Measurements from ENCODE around the gene CARD19.

CARD19 gene

DNA sequence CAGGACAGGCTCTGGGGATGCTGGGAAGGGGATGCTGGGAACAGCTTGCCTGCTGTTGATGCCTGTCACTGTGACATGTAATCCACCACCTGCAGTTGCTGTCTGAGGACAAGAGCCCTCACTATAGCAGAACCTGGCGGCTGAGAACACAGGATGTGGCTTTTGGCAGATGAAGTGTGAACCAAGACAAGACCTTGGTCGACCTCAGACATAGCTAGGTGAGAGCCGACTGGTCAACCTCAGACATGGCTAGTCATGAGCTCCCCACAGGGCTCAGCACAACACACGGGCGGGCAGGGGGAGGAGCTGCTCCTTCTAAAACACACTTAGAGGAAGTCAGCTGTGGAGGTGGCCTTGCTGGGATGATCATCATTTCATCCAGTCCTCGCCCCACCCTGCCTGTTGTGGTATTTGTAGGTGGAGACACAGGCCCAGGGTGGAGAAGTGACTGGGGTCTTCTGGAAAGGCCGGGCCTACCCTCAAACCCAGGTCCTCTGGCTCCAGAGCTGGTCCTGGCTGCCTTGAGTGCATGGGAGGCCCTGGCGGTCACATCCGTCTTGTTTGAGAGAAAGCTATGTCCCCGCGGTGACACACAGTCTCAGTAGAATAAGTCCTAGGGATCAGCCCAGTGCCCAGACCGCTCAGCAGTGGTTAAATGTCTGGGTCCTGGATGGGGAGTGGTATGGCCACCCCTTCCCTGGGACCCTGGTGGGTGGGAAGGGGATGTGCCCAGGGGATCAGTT, 31.5 kb upstream of the CARD19 start:
- peak; percentile 72 for DNase-seq (ENCODE audit: low read depth, low spot score)

DNA sequence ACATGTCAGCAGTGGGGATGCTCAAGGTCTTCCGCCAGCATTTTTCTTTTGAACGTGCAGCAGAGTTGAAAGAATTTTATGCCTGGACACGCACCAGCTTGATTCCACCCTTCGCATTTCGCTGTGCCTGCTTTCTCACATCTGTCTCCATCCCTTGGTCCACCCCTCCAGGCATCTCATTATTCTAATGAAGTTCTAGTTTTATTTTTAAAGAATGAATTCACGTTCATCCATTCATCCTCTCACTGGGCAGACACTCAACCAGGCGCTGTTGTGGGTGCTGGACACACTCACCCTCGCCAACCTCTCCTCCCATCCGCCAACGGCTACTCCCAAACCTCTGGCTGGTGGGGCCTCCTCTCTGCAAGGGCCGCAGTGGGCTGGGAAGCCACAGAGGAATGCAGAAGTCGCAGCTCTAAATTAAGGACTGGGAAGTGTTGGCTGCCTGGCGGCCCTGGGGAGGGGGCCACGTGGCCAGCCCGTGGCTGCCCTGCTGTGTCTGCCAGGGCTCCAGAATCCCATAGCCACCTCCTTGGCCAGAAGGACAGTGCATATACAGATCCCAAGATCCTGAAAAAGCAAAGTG, 30.8 kb upstream of the CARD19 start:
- no peak for DNase-seq (ENCODE audit: low read depth, low spot score)

DNA sequence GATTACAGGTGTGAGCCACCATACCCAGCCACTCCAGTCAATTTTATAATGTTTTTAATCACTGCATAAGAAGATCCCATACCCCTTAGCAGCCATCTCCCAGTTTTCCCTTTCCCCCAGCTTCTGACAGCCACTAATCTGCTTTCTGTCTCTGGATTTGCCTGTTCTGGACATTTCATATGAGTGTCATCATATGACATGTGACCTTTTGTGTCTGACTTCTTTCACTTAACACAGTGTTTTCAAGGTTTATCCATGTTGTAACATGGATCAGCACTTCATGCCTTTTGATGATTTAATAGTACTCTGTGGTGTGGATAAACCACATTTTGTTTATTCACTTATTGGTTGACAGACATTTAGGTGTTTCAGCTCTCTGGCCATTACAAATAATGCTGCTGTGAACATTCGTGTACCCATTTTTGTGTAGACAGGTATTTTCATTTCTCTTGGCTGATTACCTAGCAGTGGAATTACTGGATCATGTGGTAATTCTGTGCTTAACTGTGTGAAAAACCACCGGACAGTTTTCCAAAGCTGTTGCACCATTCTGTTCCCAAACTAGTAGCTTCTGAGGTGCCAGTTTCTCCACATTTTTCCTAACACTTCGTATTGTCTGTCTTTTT, 28.9 kb upstream of the CARD19 start:
- no peak for DNase-seq (ENCODE audit: low read depth, low spot score)

DNA sequence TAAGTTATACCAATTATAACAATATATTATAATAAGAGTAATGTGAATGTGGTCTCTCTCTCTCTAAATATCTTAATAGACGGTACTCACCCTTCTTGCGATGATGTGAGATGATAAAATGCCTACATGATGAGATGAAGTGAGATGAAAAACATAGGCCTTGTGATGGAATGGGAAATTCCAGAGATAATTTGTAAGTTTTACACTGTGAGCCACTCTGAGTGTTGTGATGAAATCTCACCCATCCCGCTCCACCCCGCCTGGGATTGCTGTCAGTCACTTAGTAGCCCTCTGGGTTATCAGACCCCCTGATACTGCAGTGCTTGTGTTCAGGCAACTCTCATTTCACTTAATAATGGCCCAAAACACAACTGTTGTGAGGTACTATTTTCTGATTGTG, 27.1 kb upstream of the CARD19 start:
- no peak for DNase-seq (ENCODE audit: low read depth, low spot score)

DNA sequence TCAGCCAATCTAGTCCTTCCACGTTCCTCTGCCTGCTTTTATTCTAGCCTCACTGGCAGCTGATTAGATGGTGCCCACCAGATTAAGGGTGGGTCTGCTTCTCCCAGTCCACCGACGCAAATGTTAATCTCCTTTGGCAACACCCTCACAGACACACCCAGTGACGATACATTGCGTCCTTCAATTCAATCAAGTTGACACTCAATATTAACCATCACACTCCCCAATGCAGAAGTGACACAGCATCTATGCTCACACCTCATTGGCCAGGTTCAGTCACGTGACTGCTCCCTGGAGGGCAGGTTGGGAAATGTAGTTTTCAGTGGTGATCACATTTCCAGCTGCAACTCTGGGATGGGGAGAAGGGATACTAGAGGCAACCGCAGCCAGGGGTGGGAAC, 24.6 kb upstream of the CARD19 start:
- no peak for DNase-seq (ENCODE audit: low read depth, low spot score)

DNA sequence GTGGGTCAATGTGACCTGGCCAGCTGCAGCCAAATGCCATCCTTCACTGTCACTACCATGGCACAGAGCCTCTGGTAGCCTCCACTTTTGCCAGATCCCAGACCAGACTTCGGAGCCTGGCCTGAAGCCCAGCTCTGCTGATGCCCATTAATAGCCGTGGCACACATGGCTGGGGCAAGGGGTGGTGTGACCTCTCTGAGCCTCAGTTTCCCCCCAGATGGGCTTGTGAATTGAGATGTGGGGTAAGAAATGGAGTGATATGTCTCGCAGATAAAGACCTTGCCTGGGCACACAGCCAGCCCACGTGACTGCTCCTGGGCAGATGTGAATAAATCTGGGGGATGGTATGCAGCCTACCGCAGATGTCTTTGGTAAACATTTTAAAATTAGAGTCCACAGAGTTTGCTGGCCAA, 23.6 kb upstream of the CARD19 start:
- no peak for DNase-seq (ENCODE audit: low read depth, low spot score)

DNA sequence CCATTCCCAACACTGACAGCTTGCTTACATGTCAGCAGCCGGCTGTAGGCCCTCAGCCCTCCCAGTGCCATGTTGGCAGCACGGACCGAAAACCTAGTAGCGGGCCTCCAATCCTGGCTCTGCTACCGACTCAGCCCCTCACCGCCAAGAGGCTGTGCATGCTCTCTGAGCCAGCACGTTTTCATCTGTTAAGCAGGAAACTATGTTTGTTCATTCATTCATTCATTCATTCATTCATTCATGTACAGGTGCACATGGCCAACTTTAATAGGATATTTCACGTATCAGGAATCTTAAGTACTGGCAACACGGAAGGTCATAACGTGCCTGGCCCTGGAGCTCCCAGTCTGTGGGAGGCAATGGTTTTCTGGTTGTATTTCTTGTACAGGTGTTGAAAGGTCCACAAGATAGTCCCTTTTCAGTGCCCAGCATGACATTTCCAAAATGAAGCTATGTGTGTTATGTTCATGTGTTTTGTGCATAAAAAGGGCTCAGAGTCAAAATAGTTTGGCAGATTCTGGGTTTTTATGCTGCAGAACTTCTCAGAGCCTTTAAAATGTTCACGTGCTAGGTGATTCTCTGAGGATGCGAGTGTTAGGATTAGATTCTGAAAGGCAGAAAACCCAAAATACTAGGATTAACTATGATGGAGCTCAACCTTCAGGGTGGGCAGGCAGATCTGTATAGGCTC, 19.8 kb upstream of the CARD19 start:
- DNase-seq (ENCODE audit: low read depth, low spot score): no peak

DNA sequence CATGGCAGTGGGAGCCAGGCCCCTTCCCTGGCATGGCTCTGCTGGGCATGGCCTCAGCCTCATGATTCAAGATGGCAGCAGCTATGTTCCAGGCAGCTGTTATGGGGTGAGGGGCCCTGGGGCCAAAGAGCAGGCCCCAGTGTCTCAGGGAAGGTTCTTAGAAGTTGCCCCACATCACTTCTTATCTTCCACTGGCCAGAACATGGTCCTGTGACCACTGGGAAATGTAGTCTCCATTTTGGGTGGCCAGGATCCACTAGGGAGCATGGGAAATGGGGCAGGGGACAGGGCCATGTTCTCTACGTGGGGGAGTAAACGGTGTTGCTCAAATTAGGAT, 19.3 kb upstream of the CARD19 start:
- no peak for DNase-seq (ENCODE audit: low read depth, low spot score)

DNA sequence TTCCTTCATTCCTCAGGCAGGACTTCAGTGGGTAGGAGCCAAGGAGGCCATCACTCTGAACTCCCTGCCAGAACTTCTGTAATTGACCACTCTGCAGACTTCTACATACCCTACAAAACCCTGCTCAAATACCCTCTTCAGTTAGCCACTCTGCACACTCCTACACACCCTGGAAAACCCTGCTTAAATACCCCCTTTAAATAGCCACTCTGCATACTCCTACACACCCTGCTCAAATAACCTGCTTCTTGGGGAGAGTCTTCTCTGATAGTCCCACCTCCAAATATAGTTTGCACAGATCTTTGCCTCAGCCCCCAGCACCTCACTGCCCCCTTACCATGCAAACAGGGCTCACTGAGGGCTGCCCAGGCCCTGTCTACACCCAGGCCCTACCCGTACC, 18.6 kb upstream of the CARD19 start:
- DNase-seq (ENCODE audit: low read depth, low spot score): no peak

DNA sequence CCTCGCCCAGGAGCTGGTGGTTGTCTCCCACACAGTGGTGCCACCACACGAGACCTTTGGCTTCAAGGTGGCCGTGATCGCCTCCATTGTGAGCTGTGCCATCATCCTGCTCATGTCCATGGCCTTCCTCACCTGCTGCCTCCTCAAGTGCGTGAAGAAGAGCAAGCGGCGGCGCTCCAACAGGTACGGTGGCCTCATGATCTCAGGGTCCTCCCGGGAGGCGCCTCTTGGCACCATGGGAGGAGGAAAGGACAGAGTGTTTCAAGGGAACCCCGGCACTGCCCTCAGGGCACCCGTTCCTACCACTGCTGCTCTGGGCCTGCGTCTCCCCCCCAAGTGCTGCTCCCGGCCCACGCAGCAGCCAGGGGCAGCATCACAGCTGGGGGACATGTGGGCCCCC, 18.2 kb upstream of the CARD19 start:
- DNase-seq (ENCODE audit: low read depth, low spot score): no peak

DNA sequence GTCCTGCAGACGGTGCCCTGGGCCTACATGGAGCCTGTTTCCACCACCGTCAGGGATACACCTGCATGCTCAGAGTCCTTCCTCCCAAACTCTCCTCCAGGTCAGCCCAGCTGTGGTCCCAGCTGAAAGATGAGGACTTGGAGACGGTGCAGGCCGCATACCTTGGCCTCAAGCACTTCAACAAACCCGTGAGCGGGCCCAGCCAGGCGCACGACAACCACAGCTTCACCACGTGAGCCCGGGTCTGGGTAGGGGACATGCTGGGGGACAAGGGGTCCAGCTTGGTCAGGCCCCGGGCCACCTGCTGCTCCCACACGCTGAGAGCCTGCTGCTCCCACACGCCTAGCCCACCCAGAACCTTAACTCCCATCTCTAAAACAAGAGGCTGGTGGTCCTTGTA, 16.6 kb upstream of the CARD19 start:
- DNase-seq (ENCODE audit: low read depth, low spot score): no peak

DNA sequence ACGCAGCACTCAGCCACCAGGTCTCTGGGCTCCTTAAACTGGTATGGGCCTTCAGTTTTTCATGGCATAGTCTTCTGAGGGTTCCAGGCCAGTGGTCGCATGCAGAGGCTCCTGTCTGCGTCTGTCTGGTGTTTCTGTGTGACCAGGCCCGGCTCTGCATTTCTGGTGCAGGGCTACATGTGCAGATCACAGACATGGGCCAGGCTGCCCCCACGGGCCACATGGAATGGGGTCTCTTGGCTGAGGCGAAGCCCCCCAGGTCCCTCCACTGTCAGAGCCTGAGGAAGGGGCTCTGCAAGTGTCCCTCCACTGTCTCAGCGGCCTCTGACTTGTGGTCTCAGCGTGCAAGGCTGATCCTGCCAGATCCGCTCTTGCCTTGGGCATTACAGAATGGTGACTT, 15.6 kb upstream of the CARD19 start:
- no peak for DNase-seq (ENCODE audit: low read depth, low spot score)

DNA sequence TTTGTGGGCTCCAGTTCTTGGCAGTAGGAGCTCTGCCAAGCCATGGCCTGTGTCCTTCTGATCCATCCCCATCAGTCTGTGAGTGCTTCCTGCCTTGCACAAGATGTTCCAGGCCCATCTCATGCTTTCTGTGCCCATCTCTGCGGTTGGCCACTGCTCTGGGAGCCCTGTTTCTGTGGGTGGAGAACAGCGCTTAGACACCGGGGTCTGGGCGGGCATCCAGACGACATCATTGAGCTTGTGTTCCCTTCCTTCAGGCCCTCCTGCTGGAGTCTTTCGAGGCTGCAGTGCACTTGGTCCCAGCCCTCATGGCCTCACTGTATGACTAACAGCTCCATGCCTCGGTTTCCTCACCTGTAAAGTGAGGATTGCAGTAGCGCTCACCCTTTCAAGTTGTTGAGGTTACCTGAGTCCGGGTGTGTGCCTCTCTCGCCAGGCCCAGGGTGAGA, 14.9 kb upstream of the CARD19 start:
- no peak for DNase-seq (ENCODE audit: low read depth, low spot score)

DNA sequence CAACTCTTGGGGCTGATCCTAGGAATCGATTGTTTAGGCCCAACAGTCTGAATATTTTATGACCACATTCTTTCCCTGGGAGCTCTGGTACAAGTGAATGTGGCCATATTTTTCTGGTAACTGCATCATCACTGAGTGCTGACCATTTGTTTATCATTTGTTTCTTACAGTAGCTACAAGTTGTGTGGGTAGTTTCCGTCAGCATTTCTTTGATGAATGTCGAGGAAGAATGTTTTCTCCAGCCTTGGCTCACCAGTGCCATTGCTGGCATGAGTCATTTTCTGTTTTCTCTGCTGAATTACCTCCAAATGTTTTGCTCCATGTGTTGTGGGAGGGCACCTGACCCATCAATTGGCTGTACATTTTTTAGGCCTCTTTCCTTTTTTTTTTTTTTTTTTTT, 14.1 kb upstream of the CARD19 start:
- no peak for DNase-seq (ENCODE audit: low read depth, low spot score)

DNA sequence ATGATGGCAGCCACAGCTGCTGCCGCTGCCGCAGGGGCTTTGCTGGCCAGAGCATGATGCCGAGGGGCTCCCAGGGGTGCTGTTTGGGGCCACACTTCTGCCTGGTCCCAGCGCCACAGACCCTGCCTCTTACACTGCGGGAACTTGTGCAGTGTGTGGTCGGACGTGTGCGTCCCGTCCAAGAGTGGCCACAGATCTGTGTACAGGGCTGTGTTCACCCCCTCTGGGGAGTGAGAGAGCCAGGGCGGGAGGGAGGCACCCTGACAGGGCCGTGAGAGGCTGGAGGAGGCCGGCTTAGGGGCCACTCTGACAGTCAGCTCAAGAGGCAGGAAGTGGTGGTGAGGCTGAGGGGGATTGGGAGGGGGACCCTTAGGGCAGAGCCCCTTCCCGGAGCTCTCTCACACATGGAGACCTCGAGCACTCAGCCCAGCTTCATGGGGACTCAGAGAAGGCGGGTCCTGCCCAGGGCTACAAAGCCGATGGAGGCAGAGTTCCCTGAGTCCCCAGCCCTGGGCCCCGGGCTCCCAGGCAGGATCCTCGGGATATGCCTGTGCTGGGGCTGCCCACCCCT, 13.1 kb upstream of the CARD19 start:
- DNase-seq (ENCODE audit: low read depth, low spot score): no peak

DNA sequence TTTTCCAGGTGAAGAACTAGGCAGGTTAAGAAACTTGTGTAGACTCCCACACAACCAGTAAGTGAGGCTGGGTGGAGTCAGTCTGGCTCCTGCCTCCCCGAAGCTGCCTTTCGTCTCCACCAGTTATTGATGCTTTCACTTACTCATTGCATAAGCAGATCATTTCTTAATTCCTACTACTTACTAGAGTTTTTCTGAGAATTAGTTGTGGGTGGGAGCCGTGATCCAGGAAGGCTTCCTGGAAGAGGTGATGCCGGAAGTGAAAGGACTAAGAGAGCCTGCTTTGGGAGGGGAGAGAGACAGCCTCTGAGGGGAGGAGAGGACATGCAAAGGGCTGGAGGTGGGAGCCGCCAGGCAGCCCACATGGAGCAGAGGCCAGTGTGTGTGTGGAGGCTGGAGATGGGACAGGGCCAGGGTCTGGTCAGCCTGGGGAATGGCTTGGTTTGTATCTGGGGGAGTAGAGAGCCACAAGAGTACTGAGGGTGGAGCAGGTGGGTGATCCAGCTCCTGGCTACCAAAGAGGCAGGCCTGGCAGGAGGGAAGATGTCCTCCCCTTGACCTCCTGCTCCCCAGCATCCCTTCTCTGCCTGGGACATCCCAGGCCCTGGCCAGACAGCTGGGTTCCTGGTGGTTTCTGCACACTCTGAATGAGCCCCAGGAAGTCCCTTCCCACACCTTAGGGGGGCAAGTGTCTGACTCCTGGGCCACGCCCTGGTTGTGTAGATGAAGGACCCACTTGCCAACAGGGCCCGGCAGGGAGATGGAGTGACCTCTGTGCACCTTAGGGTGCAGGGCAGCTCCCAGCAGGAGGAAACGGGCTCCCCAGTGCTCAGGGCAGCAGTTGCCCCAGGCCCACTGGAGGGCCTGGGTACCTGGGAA, 12.2 kb upstream of the CARD19 start:
- DNase-seq (ENCODE audit: low read depth, low spot score): no peak

DNA sequence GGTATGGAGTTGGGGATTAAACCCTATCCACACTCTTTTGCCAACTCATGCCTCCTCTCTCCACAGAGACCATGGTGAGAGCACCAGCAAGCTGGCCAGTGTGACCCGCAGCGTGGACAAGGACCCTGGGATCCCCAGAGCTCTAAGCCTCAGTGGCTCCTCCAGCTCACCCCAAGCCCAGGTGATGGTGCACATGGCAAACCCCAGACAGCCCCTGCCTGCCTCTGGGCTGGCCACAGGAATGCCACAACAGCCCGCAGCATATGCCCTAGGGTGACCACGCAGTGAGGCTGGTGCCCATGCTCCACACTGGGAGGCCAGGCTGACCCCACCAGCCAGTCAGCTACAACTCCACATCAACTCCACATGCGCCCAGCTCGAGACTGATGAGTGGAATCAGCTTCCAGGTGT, 11.5 kb upstream of the CARD19 start:
- DNase-seq (ENCODE audit: low read depth, low spot score): no peak

DNA sequence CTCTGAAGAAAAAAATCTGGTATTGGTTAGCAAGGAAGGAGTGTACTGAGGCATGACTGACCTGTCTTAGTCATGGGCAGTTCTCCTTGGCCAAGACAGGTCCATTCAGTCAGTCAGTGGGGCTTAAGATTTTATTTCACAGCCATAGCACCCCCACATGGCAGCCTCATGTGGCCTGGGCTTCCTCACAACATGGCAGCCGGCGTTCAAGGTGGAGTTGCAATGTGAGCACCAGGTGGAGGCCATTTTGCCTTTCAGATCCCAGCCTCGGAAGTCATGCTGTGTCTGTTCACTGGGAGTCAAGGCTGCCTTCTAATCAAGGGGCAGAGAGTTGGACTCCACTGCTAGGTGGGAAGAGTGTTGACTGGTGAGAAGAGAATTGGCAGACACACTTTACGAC, 10.3 kb upstream of the CARD19 start:
- no peak for DNase-seq (ENCODE audit: low read depth, low spot score)

DNA sequence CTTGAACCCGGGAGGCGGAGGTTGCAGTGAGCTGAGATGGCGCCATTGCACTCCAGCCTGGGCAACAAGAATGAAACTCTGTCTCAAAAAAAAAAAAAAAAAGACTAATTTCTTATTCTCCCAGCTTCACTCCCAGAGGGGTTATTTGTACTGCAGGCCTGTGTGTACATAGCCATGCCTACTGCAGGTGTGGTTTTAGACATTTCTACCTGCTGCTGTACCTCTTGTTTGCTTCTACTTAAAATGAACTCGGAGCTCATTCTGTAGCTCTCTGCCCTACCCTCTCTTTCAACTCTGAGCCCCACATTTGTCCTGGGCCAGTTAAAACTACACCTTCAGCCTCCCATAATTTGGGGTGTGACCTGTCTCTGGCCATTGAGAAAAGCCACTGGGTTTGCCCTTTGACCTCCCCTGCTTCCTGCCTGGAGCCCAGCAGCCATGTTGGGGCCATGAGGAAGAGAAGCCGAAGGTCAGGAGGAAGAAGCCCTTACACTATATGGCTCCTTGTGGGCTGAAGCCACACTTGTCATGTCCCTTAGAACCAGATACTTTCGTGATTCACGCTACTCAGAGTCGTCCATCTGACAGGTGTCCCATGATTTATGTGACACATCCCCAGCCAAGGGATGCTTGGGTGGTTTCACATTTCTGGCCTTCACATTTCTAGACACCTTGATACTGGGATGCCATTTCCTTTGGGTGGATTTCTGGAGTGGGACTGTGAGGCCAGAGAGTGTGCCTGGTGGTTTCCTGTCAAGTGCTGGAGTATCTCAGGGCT, 9.4 kb upstream of the CARD19 start:
- no peak for DNase-seq (ENCODE audit: low read depth, low spot score)

DNA sequence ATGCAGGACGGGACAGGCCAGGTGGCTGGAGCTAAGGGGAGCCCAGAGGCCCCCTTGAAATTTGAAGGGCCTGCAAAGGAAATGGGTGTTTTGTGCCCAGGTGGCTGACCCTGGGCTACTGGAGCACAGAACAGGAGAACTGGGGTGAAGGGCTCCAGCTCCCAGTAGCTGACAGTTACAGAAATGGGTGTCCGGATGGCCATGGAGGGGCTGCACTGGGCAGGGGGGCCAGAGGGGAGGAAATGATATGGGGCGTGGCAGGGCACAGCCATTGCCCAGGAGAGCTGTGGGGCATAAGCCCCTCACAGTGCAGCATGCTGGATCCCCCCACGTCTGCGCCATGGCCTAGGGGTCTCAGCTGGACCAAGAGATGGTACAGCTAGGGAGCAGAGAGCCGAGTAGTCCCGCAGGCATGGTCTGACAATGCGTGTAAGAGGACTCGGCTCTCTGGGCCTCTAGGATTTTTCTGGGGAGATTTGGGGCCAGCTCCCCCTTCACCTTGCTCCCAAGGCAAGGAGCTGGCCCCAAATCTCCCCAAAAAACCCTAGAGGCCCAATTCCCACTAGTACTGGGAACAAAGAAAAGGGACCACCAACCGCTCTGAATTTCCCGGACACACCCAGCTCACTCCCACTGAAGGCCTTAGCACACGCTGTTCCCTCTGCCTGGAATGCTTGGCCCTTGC, 7.9 kb upstream of the CARD19 start:
- no peak for DNase-seq (ENCODE audit: low read depth, low spot score)

Data from activated CD4-positive, CD25-positive, alpha-beta regulatory T cell treated with anti-CD3 and anti-CD28 coated beads, Interleukin-2, amount 50 U/mL, for 16 hours (primary cell).